GM12891 (cell line): ENCODE data around the gene VKORC1L1.

Source experiments
- POLR2A ChIP-seq: IDR thresholded peaks from 2 replicates; pipeline ENCODE4 v1.6.1; 2011; ENCODE audit warnings: low read depth, low read length, control low read depth
- POLR2AphosphoS5 ChIP-seq: IDR thresholded peaks from 2 replicates; pipeline ENCODE4 v1.6.1; 2011; ENCODE audit warnings: low read depth, low read length, control low read depth
- TAF1 ChIP-seq: IDR thresholded peaks from 2 replicates; pipeline ENCODE4 v1.6.1; 2011; ENCODE audit warnings: low read depth, low read length, control low read depth

GRCh38 chr7:65937296-65937695, 64.4 kb downstream of the VKORC1L1 start:
- TF ChIP-seq TAF1 = no peak
- no peak for TF ChIP-seq POLR2A
- no peak for TF ChIP-seq POLR2AphosphoS5
